Sigmoid colon (tissue), 7 donors: ENCODE measurements around the gene TNFSF9. TPM values are rescaled to one million over a fixed set of nuclear protein-coding genes. Genes with fewer than 3 reads are reported as not detected.
"Not testable (repeated sequence)": the region's sequence is repeated elsewhere in the genome, so short reads cannot be mapped to it uniquely, and the experiment has no call there.

Source experiments
- DNase-seq: peaks from one replicate; pipeline ENCODE4 v3.0.0-alpha.2; 2019
- H3K27ac ChIP-seq, 4 donors: fragments of 200-600 bp; sonication (generic); one replicate each; pipeline ENCODE4 v1.5.1; 2016 to 2019; ENCODE audit warnings: mild to moderate bottlenecking in 1 of 4
- H3K27me3 ChIP-seq, 3 donors: fragments of 200-600 bp; sonication (generic); one replicate each; pipeline ENCODE4 v1.5.1; 2019; ENCODE audit warnings: mild to moderate bottlenecking in 1 of 3
- H3K36me3 ChIP-seq, 4 donors: fragments of 200-600 bp; sonication (generic); one replicate each; pipeline ENCODE4 v1.5.1; 2016 to 2019
- H3K4me1 ChIP-seq, 4 donors: fragments of 200-600 bp; sonication (generic); one replicate each; pipeline ENCODE4 v1.5.1; 2017 to 2019
- H3K4me3 ChIP-seq, 4 donors: fragments of 200-600 bp; sonication (generic); one replicate each; pipeline ENCODE4 v1.5.1; 2017 to 2019; ENCODE audit warnings: mild to moderate bottlenecking in 2 of 4, moderate library complexity in 1 of 4
- H3K9me3 ChIP-seq, 4 donors: fragments of 200-600 bp in 3 of 4; sonication (generic) in 3 of 4; one replicate each; pipeline versions ENCODE4 v1.5.1 to v1.6.1; 2013 to 2019
- CTCF ChIP-seq, 4 experiments: fragments of 450-650 bp in 3 of 4; fragments of 200-600 bp in 1 of 4; IDR thresholded peaks; one replicate each; pipeline ENCODE4 v1.5.1; 2016 to 2019; ENCODE audit warnings: antibody characterized with exemption in 4 of 4, mild to moderate bottlenecking in 3 of 4, moderate library complexity in 2 of 4
- EP300 ChIP-seq, 4 donors: sonication (generic); formaldehyde crosslinking; IDR thresholded peaks; one replicate each; pipeline ENCODE4 v1.6.1; 2017; ENCODE audit warnings: antibody characterized with exemption in 4 of 4
- POLR2A ChIP-seq, 2 donors: fragments of 450-650 bp; IDR thresholded peaks; one replicate each; pipeline ENCODE4 v1.6.1; 2016; ENCODE audit warnings: antibody characterized with exemption in 2 of 2, mild to moderate bottlenecking in 2 of 2, moderate library complexity in 2 of 2
- POLR2AphosphoS5 ChIP-seq, 4 donors: sonication (generic); formaldehyde crosslinking; IDR thresholded peaks; one replicate each; pipeline ENCODE4 v1.6.1; 2017; ENCODE audit warnings: antibody characterized with exemption in 4 of 4
- WGBS, 2 donors: extraction: QIAGEN DNeasy Blood & Tissue Kit; methylation state at CpG; one replicate each; pipeline ENCODE4 v1.1.7; 2013; 5-methylcytosine and 5-hydroxymethylcytosine counted together
- intact Hi-C: fragments of 100-400 bp; cut with DNase I; formaldehyde crosslinking; loops from one replicate; pipeline ENCODE4 v1.15.1; 2023
- polyA plus RNA-seq, 3 donors: library from polyadenylated mRNA; stranded (reverse); fragments of 200-250 nt; gene quantifications; one replicate each; pipeline ENCODE4 v1.2.3, GENCODE V29; 2013
- total RNA-seq, 4 donors: library from RNA; depleted of rRNA; stranded (reverse); fragments of >200 nt; gene quantifications; one replicate each; pipeline ENCODE4 v1.1.0, GENCODE V29; 2016
- donor health status: healthy with polysubstance abuse.
- donor health status: Bipolar disorder and iron deficiency.
- donor health status: healthy.

The TNFSF9 gene
- total and polyA plus RNA-seq, 7 donors = 0.16 to 4.2 (median 0.53) TPM; not detected in 1

DNA sequence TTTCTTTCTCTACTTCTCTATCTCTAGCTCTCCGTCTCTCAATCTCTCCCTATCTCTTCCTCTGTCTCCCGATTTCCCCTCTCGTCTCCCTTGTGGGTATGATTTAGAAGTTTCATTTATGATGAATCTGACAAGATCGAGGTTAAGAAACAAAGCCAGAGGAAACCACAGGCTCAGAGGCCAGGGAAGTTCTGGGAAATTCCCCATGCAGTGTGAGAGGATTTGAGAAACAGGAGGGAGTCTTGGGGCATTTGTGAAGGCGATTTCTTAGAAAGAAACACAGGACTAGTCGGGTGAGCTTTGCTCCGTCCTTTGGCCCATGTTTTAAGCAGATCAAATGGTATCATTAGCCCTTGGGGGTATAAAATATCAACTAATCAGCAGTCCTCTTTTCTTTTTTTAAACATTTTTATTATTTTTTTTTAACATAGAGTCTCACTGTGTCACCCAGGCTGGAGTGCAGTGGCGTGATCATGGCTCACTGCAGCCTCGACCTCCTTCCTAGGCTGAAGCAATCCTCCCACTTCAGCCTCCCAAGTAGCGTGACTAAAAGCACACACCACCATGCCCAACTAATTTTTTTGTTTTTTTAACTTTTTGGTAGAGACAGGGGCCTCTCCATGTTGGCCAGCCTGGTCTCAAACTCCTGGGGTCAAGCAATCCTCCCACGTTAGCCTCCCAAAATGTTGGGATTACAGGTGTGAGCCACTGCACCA, 25.8 kb downstream of the TNFSF9 start:
- peaks cover 0 to 5% (median 0%) of the 10 kb centered on the region in 3 donors for H3K27me3 ChIP-seq
- H3K4me1 ChIP-seq = no peaks in the 10 kb centered on the region
- WGBS, 2 donors = 59 to 82% methylated on average over 11 of the region's 11 CpGs
- no peak overlapping the region for H3K4me3 ChIP-seq
- H3K36me3 ChIP-seq = no peaks in the 10 kb centered on the region
- intact Hi-C loops = no loop called here
- no peaks in the 10 kb centered on the region for H3K9me3 ChIP-seq
- no peak for DNase-seq
- H3K27ac ChIP-seq = no peak overlapping the region
- TF ChIP-seq POLR2AphosphoS5 (IDR thresholded peaks at IDR 0.05) = no peak
- no peak for TF ChIP-seq EP300 (IDR thresholded peaks at IDR 0.05)
- TF ChIP-seq POLR2A (IDR thresholded peaks at IDR 0.05) = no peak
- TF ChIP-seq CTCF (IDR thresholded peaks at IDR 0.05) = no peak

GRCh38 chr19:6562437-6562836, 31.6 kb downstream of the TNFSF9 start:
- H3K4me3 ChIP-seq, DNase-seq, H3K27ac ChIP-seq, H3K36me3 ChIP-seq, intact Hi-C loops, H3K27me3 ChIP-seq, H3K9me3 ChIP-seq, H3K4me1 ChIP-seq: not testable (repeated sequence)
- WGBS, 2 donors = 26 to 56% methylated on average over 1 of the region's 1 CpG

GRCh38 chr19:6564393-6564792, 33.6 kb downstream of the TNFSF9 start:
- no peaks in the 10 kb centered on the region for H3K4me1 ChIP-seq
- no peak for DNase-seq
- H3K27ac ChIP-seq = no peak overlapping the region
- 71 to 76% methylated on average over 2 of the region's 2 CpGs for WGBS, 2 donors
- H3K27me3 ChIP-seq = no peaks in the 10 kb centered on the region
- TF ChIP-seq POLR2A (IDR thresholded peaks at IDR 0.05) (no peak), EP300 (IDR thresholded peaks at IDR 0.05) (no peak), CTCF (IDR thresholded peaks at IDR 0.05) (no peak), POLR2AphosphoS5 (IDR thresholded peaks at IDR 0.05) (no peak)
- H3K9me3 ChIP-seq = peaks cover 0 to 8% (median 0%) of the 10 kb centered on the region in 4 donors
- intact Hi-C loops = no loop called here
- H3K4me3 ChIP-seq = no peak overlapping the region
- no peaks in the 10 kb centered on the region for H3K36me3 ChIP-seq

GRCh38 chr19:6566727-6567126, 35.9 kb downstream of the TNFSF9 start:
- H3K4me3 ChIP-seq, H3K4me1 ChIP-seq, DNase-seq, H3K36me3 ChIP-seq, intact Hi-C loops, H3K27me3 ChIP-seq, H3K27ac ChIP-seq: not testable (repeated sequence)
- WGBS, 2 donors = 66 to 72% methylated on average over 3 of the region's 3 CpGs
- H3K9me3 ChIP-seq = peaks cover 0 to 12% (median 3%) of the 10 kb centered on the region in 4 donors

DNA sequence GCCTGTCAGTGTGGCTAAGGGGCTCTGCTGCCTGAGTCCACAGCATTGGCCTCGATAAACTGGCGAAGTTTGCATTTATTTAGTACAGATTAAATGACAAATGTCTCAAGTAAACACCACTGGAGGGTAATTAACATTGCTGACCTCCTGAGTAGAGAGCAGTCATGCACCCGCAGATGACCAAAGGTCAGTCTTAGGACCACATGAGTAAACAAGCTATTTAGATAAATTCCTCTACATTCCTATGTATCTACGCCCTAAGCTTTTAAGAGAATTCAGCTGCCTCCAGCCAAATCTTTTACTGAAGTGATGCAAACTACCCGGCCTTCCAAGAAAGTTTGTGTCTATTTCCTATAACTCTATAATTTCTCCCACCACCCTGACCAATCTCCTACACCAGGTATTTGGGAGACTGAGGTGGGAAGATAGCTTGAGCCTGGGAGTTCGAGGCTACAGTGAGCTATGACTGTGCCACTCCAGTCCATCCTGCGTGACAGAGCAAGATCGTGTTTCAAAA, 37.2 kb downstream of the TNFSF9 start:
- Histone ChIP-seq H3K27me3 (peaks cover 0 to 16% (median 0%) of the 10 kb centered on the region in 3 donors), H3K4me3 (no peak overlapping the region), H3K4me1 (no peaks in the 10 kb centered on the region), H3K36me3 (no peaks in the 10 kb centered on the region), H3K9me3 (peaks cover 0 to 12% (median 5%) of the 10 kb centered on the region in 4 donors), H3K27ac (no peak overlapping the region)
- no peak for DNase-seq
- 58 to 66% methylated on average over 8 of the region's 8 CpGs for WGBS, 2 donors
- TF ChIP-seq EP300 (IDR thresholded peaks at IDR 0.05) = no peak
- TF ChIP-seq POLR2AphosphoS5 (IDR thresholded peaks at IDR 0.05) = no peak
- TF ChIP-seq POLR2A (IDR thresholded peaks at IDR 0.05) = no peak
- no peak for TF ChIP-seq CTCF (IDR thresholded peaks at IDR 0.05)
- intact Hi-C loops = no loop called here

DNA sequence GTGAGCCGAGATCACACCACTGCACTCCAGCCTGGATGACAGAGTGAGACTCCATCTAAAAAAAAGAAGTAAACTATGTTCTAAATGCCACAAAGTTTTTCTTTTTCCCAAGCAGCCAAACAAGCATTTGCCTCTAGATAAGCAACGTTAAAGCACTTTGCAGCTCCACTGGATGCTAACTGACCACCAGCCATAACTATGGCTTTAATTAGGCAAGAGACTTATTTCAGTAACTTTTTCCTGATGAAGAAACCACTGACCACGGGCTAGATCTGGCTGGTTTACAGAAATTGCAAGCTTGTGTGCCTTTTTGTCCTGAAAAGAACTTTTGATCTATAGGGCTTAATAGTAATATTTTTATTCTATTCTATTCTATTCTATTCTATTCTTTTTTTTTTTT, 38.0 kb downstream of the TNFSF9 start:
- Histone ChIP-seq H3K27ac (no peak overlapping the region), H3K4me1 (no peaks in the 10 kb centered on the region), H3K36me3 (no peaks in the 10 kb centered on the region), H3K27me3 (peaks cover 0 to 16% (median 0%) of the 10 kb centered on the region in 3 donors), H3K4me3 (no peak overlapping the region), H3K9me3 (peaks cover 0 to 12% (median 5%) of the 10 kb centered on the region in 4 donors)
- intact Hi-C loops = no loop called here
- TF ChIP-seq EP300 (IDR thresholded peaks at IDR 0.05) (no peak), POLR2A (IDR thresholded peaks at IDR 0.05) (no peak), POLR2AphosphoS5 (IDR thresholded peaks at IDR 0.05) (no peak), CTCF (IDR thresholded peaks at IDR 0.05) (no peak)
- DNase-seq = no peak
- WGBS, 2 donors = 52 to 61% methylated on average over 3 of the region's 3 CpGs
